ENCODE data around the gene CACNA2D3.

- TF ChIP-seq CTCF (IDR thresholded peaks at IDR 0.05; ENCODE audit: poor library complexity, severe bottlenecking) (no peak), POLR2AphosphoS5 (IDR thresholded peaks at IDR 0.05) (no peak), EZH2 (IDR thresholded peaks at IDR 0.05; ENCODE audit: borderline replicate concordance, insufficient read depth, low read length, poor library complexity, severe bottlenecking) (no peak), MXI1 (conservative IDR thresholded peaks at IDR 0.05; ENCODE audit: poor library complexity, severe bottlenecking) (no peak), TAF1 (IDR thresholded peaks at IDR 0.05; ENCODE audit: low read depth) (no peak), RAD21 (conservative IDR thresholded peaks at IDR 0.05) (no peak)
Measured at GRCh38 chr3:54857343-54857742, 735.0 kb downstream of the CACNA2D3 start.

Data from neural cell (in vitro differentiated cells).